ENCODE measurements around the gene STIM1.
A peak's percentile ranks its signal among the peaks of the same experiment; 100 is the strongest.
"Not testable (repeated sequence)": the region's sequence is repeated elsewhere in the genome, so short reads cannot be mapped to it uniquely, and the experiment has no call there.

The STIM1 gene

GRCh38 chr11:4041731-4042391 is 186.4 kb downstream of the STIM1 start:
- no peak for DNase-seq

- no peak for DNase-seq
These were observed 189.6 kb downstream of the STIM1 start for GRCh38 chr11:4044976-4045646.

- DNase-seq = no peak
These were observed 192.9 kb downstream of the STIM1 start for GRCh38 chr11:4048340-4048739.

GRCh38 chr11:4049006-4049405 is 193.5 kb downstream of the STIM1 start:
- DNase-seq = no peak

GRCh38 chr11:4050138-4050537 is 194.7 kb downstream of the STIM1 start:
- DNase-seq = no peak

- DNase-seq = not testable (repeated sequence)
These were observed 197.7 kb downstream of the STIM1 start for GRCh38 chr11:4053200-4053599.

GRCh38 chr11:4054643-4055042 is 199.2 kb downstream of the STIM1 start:
- DNase-seq = no peak

- no peak for DNase-seq
These were observed 204.0 kb downstream of the STIM1 start for GRCh38 chr11:4059424-4059823.

GRCh38 chr11:4060182-4060923 is 204.9 kb downstream of the STIM1 start:
- no peak for DNase-seq

GRCh38 chr11:4061700-4062099 is 206.2 kb downstream of the STIM1 start:
- DNase-seq = no peak

GRCh38 chr11:4063348-4063747 is 207.9 kb downstream of the STIM1 start:
- no peak for DNase-seq

- no peak for DNase-seq
These were observed 209.0 kb downstream of the STIM1 start for GRCh38 chr11:4064278-4064955.

- no peak for DNase-seq
These were observed 209.6 kb downstream of the STIM1 start for GRCh38 chr11:4065086-4065485.

GRCh38 chr11:4065601-4066377 is 210.3 kb downstream of the STIM1 start:
- DNase-seq = no peak

GRCh38 chr11:4066910-4067309 is 211.4 kb downstream of the STIM1 start:
- no peak for DNase-seq

GRCh38 chr11:4068962-4069361 is 213.5 kb downstream of the STIM1 start:
- DNase-seq = no peak

GRCh38 chr11:4071325-4071724 is 215.9 kb downstream of the STIM1 start:
- no peak for DNase-seq

- DNase-seq = no peak
These were observed 216.4 kb downstream of the STIM1 start for GRCh38 chr11:4071914-4072313.

GRCh38 chr11:4072668-4073285 is 217.3 kb downstream of the STIM1 start:
- DNase-seq = peak; percentile 55 to 60

- no peak for DNase-seq
These were observed 218.8 kb downstream of the STIM1 start for GRCh38 chr11:4074266-4074665.

- DNase-seq = no peak
These were observed 221.3 kb downstream of the STIM1 start for GRCh38 chr11:4076774-4077173.

GRCh38 chr11:4083198-4083597 is 227.7 kb downstream of the STIM1 start:
- no peak for DNase-seq

Data from SHP77 (cell line).